Calu3 (cell line): ENCODE measurements around the gene DTX1. TPM values are rescaled to one million over a fixed set of nuclear protein-coding genes. Genes with fewer than 3 reads are reported as not detected.

Experiments used
- BruUV-seq: library from RNA; stranded (reverse); fragments of 400-500 nt; replicated peaks from 2 replicates; lab custom pipeline; 2021; lab: Mats Ljungman, UMichigan
- CTCF ChIA-PET: fragments of 300-600 bp; sonication (Branson Sonifier 250); formaldehyde crosslinking; loops from one replicate; lab custom pipeline; 2022; ENCODE audit warnings: antibody characterized with exemption; lab: Charles Lee
- DNase-seq: peaks from one replicate; pipeline ENCODE4 v3.0.0; 2022
- H3K27ac Mint-ChIP-seq: one replicate; pipeline ENCODE4 v1.8.0; 2022; ENCODE audit warnings: mixed read lengths; ENCODE audit not compliant: unreplicated experiment
- H3K27me3 Mint-ChIP-seq: one replicate; pipeline ENCODE4 v1.8.0; 2022; ENCODE audit warnings: mixed read lengths; ENCODE audit not compliant: unreplicated experiment
- H3K36me3 Mint-ChIP-seq: one replicate; pipeline ENCODE4 v1.8.0; 2022; ENCODE audit warnings: mild to moderate bottlenecking, moderate library complexity, mixed read lengths; ENCODE audit not compliant: insufficient read depth, unreplicated experiment
- H3K4me1 Mint-ChIP-seq: one replicate; pipeline ENCODE4 v1.8.0; 2022; ENCODE audit warnings: mild to moderate bottlenecking, low read depth, mixed read lengths; ENCODE audit not compliant: unreplicated experiment
- H3K4me3 Mint-ChIP-seq: one replicate; pipeline ENCODE4 v1.8.0; 2022; ENCODE audit warnings: mild to moderate bottlenecking, low read depth, moderate library complexity, mixed read lengths; ENCODE audit not compliant: unreplicated experiment
- H3K9me3 Mint-ChIP-seq: one replicate; pipeline ENCODE4 v1.8.0; 2022; ENCODE audit warnings: low read depth, mixed read lengths; ENCODE audit not compliant: unreplicated experiment
- intact Hi-C: fragments of 100-400 bp; cut with micrococcal nuclease; formaldehyde crosslinking; loops from one replicate; pipeline ENCODE4 v1.10.0; 2022; ENCODE audit not compliant: unreplicated experiment
- total RNA-seq: library from RNA; stranded (reverse); gene quantifications from 2 replicates; pipeline ENCODE4 v1.2.3, GENCODE V29; 2022
- TF ChIP-seq, protein P1 (sequence below): fragments of 200-600 bp; IDR thresholded peaks from one replicate; pipeline ENCODE4 v1.8.0; 2022; ENCODE audit warnings: antibody characterized with exemption; ENCODE audit not compliant: unreplicated experiment

DTX1 gene
- total RNA-seq, 1 experiment from 2014 or later: not detected

DNA sequence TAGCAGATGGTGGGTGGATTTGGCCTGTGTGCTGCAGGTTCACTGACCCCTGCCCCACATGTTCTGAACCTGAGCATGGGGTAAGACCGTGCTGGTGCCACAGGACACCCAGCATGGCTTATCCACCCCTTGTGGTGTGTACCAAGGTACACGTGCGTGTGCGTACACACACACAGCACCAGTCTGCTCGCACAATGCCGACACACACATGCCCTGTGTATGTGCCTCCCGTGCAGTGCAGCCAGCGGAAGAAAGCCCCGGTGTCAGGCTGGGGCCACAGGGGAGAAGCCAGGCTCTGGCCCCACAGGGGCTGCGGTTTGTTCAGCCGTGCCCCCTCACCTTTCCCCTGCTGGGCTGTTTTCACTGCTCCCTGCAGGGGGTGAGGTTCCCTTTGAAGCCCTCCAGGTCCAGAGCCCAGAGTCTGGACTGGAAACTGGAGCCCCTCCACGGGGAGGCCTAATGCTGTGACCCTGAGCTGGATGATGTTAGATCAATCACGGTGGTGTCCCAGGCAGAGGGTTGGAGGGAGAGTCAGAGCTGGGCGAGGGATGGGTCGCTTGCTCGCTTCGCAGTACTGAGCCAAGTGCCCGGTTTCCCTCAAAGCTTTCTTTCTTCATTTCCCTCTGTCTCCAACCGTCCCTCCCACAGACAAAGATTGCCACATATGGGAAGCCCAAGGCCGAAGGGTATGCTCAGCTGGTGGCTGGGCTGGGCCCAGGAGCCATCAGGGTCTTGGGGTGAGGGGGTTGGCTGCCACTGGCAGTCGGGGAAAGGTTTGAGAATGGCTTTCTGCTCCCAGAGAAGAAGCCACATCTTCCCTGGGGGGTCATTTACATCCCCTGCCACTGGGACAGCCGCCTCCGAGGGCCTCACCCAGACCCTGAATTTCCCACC lies 6.2 kb downstream of the DTX1 start:
- H3K27ac Mint-ChIP-seq: no peak overlapping the region
- TF ChIP-seq, protein P1, sequence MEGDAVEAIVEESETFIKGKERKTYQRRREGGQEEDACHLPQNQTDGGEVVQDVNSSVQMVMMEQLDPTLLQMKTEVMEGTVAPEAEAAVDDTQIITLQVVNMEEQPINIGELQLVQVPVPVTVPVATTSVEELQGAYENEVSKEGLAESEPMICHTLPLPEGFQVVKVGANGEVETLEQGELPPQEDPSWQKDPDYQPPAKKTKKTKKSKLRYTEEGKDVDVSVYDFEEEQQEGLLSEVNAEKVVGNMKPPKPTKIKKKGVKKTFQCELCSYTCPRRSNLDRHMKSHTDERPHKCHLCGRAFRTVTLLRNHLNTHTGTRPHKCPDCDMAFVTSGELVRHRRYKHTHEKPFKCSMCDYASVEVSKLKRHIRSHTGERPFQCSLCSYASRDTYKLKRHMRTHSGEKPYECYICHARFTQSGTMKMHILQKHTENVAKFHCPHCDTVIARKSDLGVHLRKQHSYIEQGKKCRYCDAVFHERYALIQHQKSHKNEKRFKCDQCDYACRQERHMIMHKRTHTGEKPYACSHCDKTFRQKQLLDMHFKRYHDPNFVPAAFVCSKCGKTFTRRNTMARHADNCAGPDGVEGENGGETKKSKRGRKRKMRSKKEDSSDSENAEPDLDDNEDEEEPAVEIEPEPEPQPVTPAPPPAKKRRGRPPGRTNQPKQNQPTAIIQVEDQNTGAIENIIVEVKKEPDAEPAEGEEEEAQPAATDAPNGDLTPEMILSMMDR: no peak
- H3K9me3 Mint-ChIP-seq: no peaks in the 10 kb centered on the region
- CTCF ChIA-PET: no interaction called here
- peaks cover 5% of the 10 kb centered on the region for H3K36me3 Mint-ChIP-seq
- intact Hi-C loops: no loop called here
- no peaks in the 10 kb centered on the region for H3K27me3 Mint-ChIP-seq
- DNase-seq: no peak
- BruUV-seq: no TSS peak
- H3K4me3 Mint-ChIP-seq: no peak overlapping the region
- H3K4me1 Mint-ChIP-seq: no peaks in the 10 kb centered on the region

DNA sequence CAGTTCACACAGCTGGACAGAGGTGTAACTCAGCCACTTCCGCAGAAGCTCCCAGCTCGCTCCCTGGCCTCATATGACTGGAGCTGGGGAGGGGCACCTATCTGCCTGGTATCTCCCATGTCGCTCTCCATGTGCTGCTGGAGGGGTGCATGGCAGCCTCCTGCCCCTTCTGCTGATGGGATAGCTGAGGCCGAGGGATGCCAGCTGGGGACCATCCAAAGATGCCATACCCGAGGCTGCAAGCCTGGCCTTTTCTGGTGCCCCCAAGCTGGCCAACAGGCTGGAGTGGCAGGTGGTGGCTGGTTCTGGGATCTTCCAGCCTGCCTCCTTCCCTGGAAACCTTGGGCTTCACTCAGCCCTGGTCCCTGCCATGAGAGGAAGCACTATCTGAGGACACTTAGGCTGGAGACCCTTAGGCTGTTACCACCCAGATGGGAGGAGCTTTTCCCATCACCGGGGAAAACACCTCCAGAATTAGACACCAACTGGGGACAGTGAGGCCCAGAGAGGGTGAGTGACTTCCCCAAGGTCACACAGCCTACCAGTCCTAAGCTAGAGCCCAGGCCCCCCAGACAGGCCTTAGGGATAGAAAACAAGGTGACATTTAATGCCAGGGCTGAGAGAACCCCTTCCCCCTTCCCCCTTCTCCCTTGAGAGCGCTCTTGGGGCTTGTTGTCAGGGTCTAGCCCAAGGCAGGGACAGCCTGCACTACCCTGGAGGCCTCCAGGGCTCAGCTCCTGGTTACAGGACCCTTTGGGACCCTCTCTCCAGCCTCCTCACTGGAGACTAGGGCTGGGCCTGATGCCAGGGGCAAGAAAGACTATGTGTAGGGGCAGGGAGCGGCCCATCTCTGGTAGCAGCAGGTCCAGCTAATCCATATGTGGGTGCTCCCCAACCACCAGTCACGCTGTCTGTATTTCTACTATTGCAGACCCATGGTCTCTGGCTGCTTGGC lies 7.1 kb downstream of the DTX1 start:
- TF ChIP-seq, protein P1: no peak
- H3K4me1 Mint-ChIP-seq: no peaks in the 10 kb centered on the region
- no peak for DNase-seq
- intact Hi-C loops: no loop called here
- H3K9me3 Mint-ChIP-seq: no peaks in the 10 kb centered on the region
- BruUV-seq: no TSS peak
- H3K4me3 Mint-ChIP-seq: no peak overlapping the region
- no peak overlapping the region for H3K27ac Mint-ChIP-seq
- no peaks in the 10 kb centered on the region for H3K27me3 Mint-ChIP-seq
- CTCF ChIA-PET: no interaction called here
- peaks cover 5% of the 10 kb centered on the region for H3K36me3 Mint-ChIP-seq

DNA sequence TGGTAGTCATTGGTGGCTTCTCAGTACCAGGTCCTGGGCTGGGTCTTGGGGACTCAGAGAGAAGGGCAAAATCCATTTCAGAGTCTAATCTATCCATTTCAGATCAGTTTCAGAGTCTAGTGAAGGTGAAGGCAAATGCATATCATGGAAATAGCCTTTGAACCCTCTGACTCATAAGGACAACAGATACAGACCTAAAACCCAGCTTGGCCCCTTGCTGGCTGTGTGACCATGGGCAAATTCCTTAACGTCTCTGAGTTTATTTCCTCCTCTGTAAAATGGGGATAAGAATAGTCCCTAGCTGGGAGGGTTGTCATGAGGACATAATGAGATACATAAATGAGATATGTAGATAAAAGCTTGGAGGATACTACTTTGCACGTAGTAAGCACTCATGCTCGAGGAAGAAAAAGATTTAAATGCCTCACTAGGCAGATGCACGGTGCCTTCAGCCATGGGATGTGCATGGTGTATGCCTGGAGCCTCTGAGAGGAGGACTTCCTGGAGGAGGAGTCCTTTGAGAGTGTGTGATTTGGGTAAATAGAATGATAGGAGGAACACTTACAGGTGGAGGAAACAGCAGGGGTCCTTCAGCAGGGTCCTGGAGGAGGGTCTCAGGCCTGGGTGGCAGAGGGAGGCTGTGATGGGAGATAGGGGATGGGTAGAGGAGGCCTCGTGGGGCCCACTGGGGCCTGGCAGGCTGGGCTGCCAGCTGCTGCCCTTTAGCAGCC lies 8.0 kb downstream of the DTX1 start:
- TF ChIP-seq, protein P1: no peak
- H3K4me3 Mint-ChIP-seq: no peak overlapping the region
- intact Hi-C loops: no loop called here
- no peaks in the 10 kb centered on the region for H3K9me3 Mint-ChIP-seq
- CTCF ChIA-PET: no interaction called here
- no peak overlapping the region for H3K27ac Mint-ChIP-seq
- H3K27me3 Mint-ChIP-seq: no peaks in the 10 kb centered on the region
- no peaks in the 10 kb centered on the region for H3K4me1 Mint-ChIP-seq
- H3K36me3 Mint-ChIP-seq: peaks cover 5% of the 10 kb centered on the region
- BruUV-seq: no TSS peak
- no peak for DNase-seq
